GM19193 (cell line): ENCODE data around the gene BMPR1A.

Source experiments
- POLR2A ChIP-seq: IDR thresholded peaks from 4 replicates; pipeline ENCODE4 v1.6.1; 2011; ENCODE audit not compliant: insufficient read depth, insufficient read length; ENCODE audit errors: extremely low read depth

BMPR1A gene

DNA sequence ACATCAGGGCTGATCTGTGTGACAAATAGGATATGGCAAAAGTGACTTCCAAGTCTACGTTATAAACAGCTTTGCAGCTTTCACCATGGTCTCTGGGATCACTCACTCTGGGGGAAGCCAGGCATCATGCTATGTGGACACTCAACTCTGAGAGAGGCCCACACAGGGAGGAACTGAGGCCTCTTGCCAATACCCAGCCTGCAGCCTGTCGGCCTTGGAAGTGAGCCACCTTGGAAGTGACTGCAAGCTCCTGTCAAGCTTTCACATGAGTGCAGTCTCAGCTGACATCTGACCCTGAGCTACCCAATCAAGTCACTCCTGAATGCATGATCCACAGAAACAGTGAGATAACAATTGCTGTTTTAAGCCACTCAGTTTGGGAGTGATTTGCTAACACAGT, 144.5 kb downstream of the BMPR1A start:
- no peak for TF ChIP-seq POLR2A

DNA sequence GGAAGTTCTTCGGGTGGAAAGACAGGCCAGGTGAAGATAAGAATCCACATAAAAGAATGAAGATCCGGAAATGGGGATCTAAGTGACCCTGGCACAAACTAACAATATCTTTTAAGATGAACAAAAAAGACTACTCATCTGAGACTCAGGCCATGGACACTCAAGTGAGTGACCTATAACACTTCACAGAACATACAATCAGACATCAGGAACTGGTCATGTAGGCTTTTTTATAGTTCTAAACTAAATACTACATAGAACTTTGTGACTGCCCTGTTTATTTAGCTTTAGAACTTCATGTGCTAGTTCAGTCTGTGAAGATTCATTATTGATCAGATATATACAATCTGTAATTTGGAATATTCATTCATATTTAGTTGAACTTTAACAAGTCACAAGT, 148.2 kb downstream of the BMPR1A start:
- no peak for TF ChIP-seq POLR2A

DNA sequence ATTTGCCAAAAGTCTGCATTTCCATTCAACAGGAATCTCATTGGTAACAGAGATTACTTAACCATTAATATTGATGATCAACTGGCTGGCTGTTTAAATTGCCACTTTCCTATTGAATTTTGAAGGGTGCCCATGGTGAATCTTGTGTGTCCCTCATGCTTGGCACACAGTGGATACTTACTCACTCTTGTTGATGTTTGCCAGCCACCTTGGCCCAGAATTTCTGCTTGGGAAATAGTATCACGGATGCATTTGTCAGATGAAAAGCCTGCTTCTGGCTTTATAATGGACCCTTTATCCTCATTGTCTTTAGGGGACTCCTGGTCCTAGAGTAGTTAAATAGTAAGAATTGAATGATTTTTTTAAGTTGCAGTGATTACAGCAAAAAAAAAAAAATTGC, 149.0 kb downstream of the BMPR1A start:
- TF ChIP-seq POLR2A: no peak

- no peak for TF ChIP-seq POLR2A
Measured at GRCh38 chr10:86914734-86915133, 158.3 kb downstream of the BMPR1A start.

DNA sequence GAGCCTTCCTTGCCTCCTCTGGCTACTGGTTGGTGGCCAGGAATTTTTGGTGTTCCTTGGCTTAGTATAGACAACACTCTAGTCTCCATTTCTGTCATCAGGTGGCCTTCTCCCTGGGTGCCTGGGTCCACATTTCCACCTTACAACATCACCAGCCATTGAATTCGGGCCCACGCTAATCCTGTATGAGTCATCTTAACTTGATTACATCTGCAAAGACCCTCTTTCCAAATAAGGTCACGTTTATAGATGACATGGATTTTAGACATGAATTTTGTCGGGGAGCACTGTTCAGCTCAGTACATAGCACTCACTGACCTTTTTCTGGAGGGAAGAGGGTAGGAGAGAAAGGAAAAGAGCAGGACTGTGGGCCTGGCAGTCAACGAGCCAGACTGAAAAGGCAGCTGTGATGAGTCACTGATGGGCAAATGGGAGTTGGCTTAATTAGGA, 161.6 kb downstream of the BMPR1A start:
- TF ChIP-seq POLR2A: no peak

DNA sequence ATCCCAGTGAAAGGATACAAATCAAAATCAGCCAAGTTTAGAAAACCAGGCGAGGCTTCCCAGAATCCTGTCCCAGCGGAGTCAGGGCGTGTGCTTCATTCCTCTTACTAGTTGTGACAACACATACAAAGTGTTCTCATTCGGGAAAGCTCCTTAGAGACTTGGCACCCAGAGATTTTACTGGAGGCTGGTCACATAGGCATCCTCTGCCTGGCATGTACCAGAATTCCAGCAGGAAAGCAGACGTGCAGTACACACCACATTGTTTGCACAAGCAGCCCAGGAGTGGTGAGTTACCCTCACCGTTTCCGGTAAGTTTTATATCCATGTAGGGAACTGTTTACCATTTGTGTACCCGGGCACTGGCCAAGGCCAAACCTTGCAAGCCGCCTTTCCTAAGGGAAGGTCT, 166.1 kb downstream of the BMPR1A start:
- TF ChIP-seq POLR2A: no peak

GRCh38 chr10:86929468-86930380, 173.3 kb downstream of the BMPR1A start:
- no peak for TF ChIP-seq POLR2A

- no peak for TF ChIP-seq POLR2A
Measured at GRCh38 chr10:86931872-86932271, 175.5 kb downstream of the BMPR1A start.

- TF ChIP-seq POLR2A: no peak
Measured at GRCh38 chr10:86932674-86933073, 176.3 kb downstream of the BMPR1A start.

GRCh38 chr10:86936661-86937501, 180.5 kb downstream of the BMPR1A start:
- TF ChIP-seq POLR2A: no peak

DNA sequence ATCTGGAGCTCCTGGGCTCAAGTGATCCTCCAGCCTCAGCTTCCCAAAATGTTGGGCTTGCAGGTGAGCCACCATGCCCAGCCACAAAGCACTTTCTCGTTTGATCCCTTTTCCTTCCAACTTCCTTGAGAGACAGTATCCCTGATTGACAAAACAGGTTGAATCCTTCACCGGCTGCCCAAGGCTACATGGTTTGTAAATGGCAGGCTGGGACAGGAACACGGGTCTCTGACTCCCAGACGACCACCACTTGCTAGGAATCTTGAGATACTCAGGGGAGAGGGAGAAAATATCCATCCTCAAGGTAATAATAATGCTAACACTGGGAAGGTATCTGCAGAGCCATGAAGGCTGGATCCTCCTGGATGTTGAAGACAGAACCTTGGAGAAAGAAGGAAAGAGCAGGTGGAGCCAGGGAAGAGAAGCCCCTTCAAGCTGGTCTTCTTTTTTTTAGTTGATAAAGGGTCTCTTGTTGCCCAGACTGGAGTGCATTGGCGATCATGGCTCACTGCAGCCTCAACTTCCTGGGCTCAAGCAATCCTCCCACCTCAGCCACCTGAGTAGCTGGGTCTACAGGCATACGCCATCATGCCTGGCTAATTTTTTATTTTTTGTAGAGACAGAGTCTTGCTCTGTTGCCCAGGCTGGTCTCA, 181.2 kb downstream of the BMPR1A start:
- TF ChIP-seq POLR2A: no peak

DNA sequence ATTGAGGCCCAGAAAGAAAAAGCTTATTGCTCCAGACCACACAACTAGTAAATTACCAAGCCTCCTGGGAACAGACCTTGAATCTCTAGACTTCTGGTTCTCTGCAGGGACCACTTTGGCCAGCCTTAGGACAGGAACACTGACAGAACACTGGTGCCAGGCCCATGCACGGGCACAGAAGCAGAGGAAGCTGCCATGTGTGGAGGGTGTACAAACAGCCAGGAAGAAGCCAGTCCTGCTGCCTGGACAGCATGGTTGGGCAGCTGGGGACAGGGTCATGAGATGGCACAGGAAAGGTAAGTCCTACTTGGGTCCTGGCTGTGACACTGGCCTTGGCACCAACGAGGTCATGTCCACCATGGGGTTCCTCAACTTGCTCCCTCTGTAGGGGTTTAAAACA, 181.8 kb downstream of the BMPR1A start:
- no peak for TF ChIP-seq POLR2A

GRCh38 chr10:86940677-86941076, 184.3 kb downstream of the BMPR1A start:
- no peak for TF ChIP-seq POLR2A

DNA sequence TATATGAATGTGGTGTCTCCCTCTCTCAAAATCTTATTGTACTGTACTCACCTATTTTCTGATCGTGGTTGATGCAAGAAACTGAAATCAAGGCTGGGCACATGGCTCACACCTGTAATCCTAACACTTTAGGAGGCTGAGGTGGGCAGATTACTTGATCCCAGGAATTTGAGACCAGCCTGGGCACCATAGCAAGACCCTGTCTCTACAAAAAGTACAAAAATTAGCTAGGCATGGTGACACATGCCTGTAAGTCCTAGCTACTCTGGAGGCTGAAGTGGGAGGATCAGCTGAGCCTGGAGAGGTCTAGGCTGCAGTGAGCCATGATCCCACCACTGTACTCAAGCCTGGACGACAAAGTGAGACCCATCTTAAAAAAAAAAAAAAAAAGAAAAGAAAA, 185.0 kb downstream of the BMPR1A start:
- no peak for TF ChIP-seq POLR2A

DNA sequence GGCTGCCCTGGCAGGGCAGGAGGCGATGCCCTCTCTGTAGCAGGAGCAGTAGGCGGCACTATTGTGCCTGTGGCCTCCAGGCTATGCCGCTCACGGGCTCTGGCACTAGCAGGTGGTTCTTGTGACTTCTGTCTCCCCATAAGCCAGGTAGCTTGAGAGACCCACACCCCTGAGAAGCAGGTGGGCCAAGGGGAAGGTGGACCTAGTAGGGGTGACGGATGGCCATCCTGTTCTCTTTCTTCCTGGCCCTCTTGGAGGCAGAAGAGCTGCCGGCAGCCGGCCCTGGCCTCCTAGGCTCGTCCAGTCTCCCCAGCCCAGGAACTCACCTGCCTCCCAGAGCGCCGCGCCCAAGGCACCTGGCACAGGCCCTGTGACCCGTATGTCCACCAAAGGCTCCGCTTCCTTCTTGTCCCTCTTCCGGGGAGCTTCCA, 185.6 kb downstream of the BMPR1A start:
- no peak for TF ChIP-seq POLR2A
